ENCODE data around the gene TSPEAR.
"Not testable (repeated sequence)": the region's sequence is repeated elsewhere in the genome, so short reads cannot be mapped to it uniquely, and the experiment has no call there.

Gene TSPEAR

GRCh38 chr21:44614161-44614631 is 97.2 kb downstream of the TSPEAR start:
- no peak for DNase-seq (ENCODE audit: extremely low spot score)
- CTCF ChIA-PET, result no interaction called here
- POLR2A ChIA-PET, result no interaction called here
- TF ChIP-seq TARDBP (IDR thresholded peaks at IDR 0.05), result no peak
- no peak for TF ChIP-seq SUZ12 (IDR thresholded peaks at IDR 0.05)
- no peak for TF ChIP-seq ELF4 (IDR thresholded peaks at IDR 0.05)
- TF ChIP-seq CTBP1 (IDR thresholded peaks at IDR 0.05; ENCODE audit: borderline replicate concordance), result no peak
- TF ChIP-seq L3MBTL2 (conservative IDR thresholded peaks at IDR 0.05), result no peak
- TF ChIP-seq ZNF384 (IDR thresholded peaks at IDR 0.05), result no peak
- TF ChIP-seq ARNT (IDR thresholded peaks at IDR 0.05), result no peak
- TF ChIP-seq FOXK2 (IDR thresholded peaks at IDR 0.05), result no peak
- TF ChIP-seq FOXM1 (IDR thresholded peaks at IDR 0.05; ENCODE audit: borderline replicate concordance), result no peak
- no peak for TF ChIP-seq SP1 (IDR thresholded peaks at IDR 0.05)
- no peak for TF ChIP-seq FOXA1 (IDR thresholded peaks at IDR 0.05)
- TF ChIP-seq, protein P1, sequence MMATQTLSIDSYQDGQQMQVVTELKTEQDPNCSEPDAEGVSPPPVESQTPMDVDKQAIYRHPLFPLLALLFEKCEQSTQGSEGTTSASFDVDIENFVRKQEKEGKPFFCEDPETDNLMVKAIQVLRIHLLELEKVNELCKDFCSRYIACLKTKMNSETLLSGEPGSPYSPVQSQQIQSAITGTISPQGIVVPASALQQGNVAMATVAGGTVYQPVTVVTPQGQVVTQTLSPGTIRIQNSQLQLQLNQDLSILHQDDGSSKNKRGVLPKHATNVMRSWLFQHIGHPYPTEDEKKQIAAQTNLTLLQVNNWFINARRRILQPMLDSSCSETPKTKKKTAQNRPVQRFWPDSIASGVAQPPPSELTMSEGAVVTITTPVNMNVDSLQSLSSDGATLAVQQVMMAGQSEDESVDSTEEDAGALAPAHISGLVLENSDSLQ (IDR thresholded peaks at IDR 0.05), result no peak
- no peak for TF ChIP-seq NFRKB (IDR thresholded peaks at IDR 0.05)
- no peak for TF ChIP-seq LEF1 (IDR thresholded peaks at IDR 0.05; ENCODE audit: borderline replicate concordance)

DNA sequence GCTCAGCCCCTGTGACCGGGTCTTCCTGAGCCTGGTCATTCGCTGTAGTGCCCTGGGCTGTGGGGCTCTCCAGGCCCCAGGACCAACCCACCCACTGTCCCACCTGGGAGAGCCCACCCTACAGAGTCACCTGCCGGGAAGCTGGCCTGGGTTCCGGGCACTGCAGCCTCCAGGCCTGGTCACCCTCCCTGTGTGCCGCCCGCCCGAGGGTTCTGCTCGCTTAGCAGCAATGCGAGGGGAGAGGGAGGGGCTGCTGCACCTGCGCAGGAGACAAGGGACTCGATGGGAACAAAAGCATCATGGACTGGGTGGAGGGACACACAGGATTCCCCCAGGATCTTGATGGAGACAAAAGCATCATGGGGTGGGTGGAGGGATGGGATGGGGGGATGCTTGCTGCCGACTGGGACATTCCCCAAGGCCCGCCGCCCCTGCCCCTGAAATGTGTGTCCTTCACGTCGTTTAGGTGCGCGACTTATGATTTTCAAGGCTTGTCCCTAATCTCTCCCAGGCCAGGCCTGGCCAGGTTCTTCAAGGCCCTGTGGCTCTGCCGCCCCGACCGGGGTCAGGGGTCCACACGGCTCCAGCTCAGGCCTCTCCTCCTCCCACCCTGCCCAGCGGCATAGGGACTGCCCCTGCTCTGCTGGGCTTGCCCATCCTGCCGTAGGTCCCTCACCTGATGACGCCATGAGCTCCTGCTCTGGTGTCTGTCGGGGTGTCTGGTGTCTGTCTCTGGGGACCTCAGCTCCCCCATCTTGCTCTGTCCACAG is 97.8 kb downstream of the TSPEAR start:
- TF ChIP-seq FOXM1 (IDR thresholded peaks at IDR 0.05; ENCODE audit: borderline replicate concordance) (no peak), NFRKB (IDR thresholded peaks at IDR 0.05) (no peak), LEF1 (IDR thresholded peaks at IDR 0.05; ENCODE audit: borderline replicate concordance) (no peak), SP1 (IDR thresholded peaks at IDR 0.05) (no peak)
- TF ChIP-seq, protein P1 (IDR thresholded peaks at IDR 0.05), result no peak
- POLR2A ChIA-PET, result no interaction called here
- no peak for DNase-seq (ENCODE audit: extremely low spot score)
- CTCF ChIA-PET, result no interaction called here

GRCh38 chr21:44612669-44613229 is 98.6 kb downstream of the TSPEAR start:
- no peak for DNase-seq (ENCODE audit: extremely low spot score)
- TF ChIP-seq SUZ12 (IDR thresholded peaks at IDR 0.05), result no peak
- no peak for TF ChIP-seq ELF4 (IDR thresholded peaks at IDR 0.05)
- TF ChIP-seq FOXK2 (IDR thresholded peaks at IDR 0.05), result no peak
- no peak for TF ChIP-seq TARDBP (IDR thresholded peaks at IDR 0.05)
- TF ChIP-seq ZNF384 (IDR thresholded peaks at IDR 0.05), result no peak
- TF ChIP-seq, protein P1 (IDR thresholded peaks at IDR 0.05), result no peak
- TF ChIP-seq BHLHE40 (IDR thresholded peaks at IDR 0.05; ENCODE audit: borderline replicate concordance), result no peak
- no peak for TF ChIP-seq CTBP1 (IDR thresholded peaks at IDR 0.05; ENCODE audit: borderline replicate concordance)
- POLR2A ChIA-PET, result no interaction called here
- CTCF ChIA-PET, result no interaction called here

- TF ChIP-seq ELF4 (IDR thresholded peaks at IDR 0.05), result no peak
- no peak for TF ChIP-seq BHLHE40 (IDR thresholded peaks at IDR 0.05; ENCODE audit: borderline replicate concordance)
- TF ChIP-seq SP1 (IDR thresholded peaks at IDR 0.05), result no peak
- TF ChIP-seq L3MBTL2 (conservative IDR thresholded peaks at IDR 0.05), result no peak
- TF ChIP-seq, protein P1 (IDR thresholded peaks at IDR 0.05), result no peak
- TF ChIP-seq ARNT (IDR thresholded peaks at IDR 0.05), result no peak
- no peak for TF ChIP-seq SUZ12 (IDR thresholded peaks at IDR 0.05)
- TF ChIP-seq FOXA1 (IDR thresholded peaks at IDR 0.05), result no peak
- TF ChIP-seq TARDBP (IDR thresholded peaks at IDR 0.05), result no peak
- no peak for TF ChIP-seq HDGF (IDR thresholded peaks at IDR 0.05; ENCODE audit: borderline replicate concordance)
- no peak for TF ChIP-seq ZNF384 (IDR thresholded peaks at IDR 0.05)
- no peak for TF ChIP-seq CTBP1 (IDR thresholded peaks at IDR 0.05; ENCODE audit: borderline replicate concordance)
- no peak for TF ChIP-seq NFRKB (IDR thresholded peaks at IDR 0.05)
- no peak for TF ChIP-seq FOXK2 (IDR thresholded peaks at IDR 0.05)
- TF ChIP-seq FOXM1 (IDR thresholded peaks at IDR 0.05; ENCODE audit: borderline replicate concordance), result no peak
- no peak for TF ChIP-seq LEF1 (IDR thresholded peaks at IDR 0.05; ENCODE audit: borderline replicate concordance)
- DNase-seq (ENCODE audit: extremely low spot score), result no peak
- CTCF ChIA-PET, result no interaction called here
- POLR2A ChIA-PET, result no interaction called here
Observed at GRCh38 chr21:44612029-44612486, 99.3 kb downstream of the TSPEAR start, which contains the start of gene KRTAP10-8. Gene KRTAP10-8, plus strand, starts transcription at chr21:44612079. Its CDS starts 22 bp downstream, at chr21:44612101.

DNA sequence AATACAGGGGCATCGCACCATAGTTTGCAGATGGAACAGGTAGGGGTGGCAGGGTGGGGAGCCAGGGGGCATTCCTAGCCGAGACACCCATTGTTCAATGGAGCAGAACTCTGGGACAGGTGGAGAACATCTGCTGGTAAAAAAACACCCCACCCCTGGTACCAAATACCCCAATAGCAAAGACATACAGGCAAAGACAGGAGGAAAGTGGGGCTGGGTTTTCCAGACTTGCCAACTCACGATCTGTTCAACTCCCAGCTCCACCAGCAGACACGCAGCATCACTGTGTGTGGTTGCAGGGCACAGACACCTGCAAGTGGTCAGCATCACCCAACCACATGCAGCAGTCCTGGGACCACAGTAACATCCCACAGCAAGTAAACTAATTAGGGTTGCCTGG is 99.8 kb downstream of the TSPEAR start:
- CTCF ChIA-PET, result no interaction called here
- no peak for TF ChIP-seq LEF1 (IDR thresholded peaks at IDR 0.05; ENCODE audit: borderline replicate concordance)
- TF ChIP-seq FOXK2 (IDR thresholded peaks at IDR 0.05), result no peak
- TF ChIP-seq SUZ12 (IDR thresholded peaks at IDR 0.05), result no peak
- no peak for DNase-seq (ENCODE audit: extremely low spot score)
- POLR2A ChIA-PET, result no interaction called here

DNA sequence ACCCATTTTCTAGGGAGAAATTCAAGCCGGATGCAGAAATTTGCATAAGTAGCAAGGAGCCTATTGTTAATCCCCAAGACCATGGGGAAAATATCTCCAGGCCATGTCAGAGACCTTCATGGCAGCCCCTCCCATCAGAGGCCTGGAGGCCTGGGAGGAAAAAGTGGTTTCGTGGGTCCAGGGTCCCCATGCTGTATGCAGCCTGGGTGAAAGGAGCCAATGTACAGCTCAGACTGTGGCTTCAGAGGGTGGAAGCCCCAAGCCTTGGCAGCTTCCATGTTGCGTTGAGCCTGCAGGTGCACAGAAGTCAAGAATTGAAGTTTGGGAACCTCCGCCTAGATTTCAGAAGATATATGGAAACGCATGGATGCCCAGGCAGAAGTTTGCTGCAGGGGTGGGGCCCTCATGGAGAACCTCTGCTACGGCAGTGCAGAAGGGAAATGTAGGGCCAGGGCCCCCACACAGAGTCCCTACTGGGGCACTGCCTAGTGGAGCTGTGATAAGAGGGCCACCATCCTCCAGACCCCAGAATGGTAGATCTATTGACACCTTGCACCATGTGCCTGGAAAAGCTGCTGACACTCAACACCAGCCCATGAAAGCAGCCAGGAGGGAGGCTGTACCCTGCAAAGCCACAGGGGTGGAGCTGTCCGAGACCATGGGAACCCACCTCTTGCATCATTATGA is 101.1 kb downstream of the TSPEAR start:
- POLR2A ChIA-PET; DNase-seq (ENCODE audit: extremely low spot score); CTCF ChIA-PET: not testable (repeated sequence)

All from HEK293T (cell line).